HepG2 (cell line): ENCODE measurements around the gene HINT2. TPM values are rescaled to one million over a fixed set of nuclear protein-coding genes. Genes with fewer than 3 reads are reported as not detected.

Experiments used
- AGO1 ChIP-seq: fragments of 200-400 bp; formaldehyde crosslinking; IDR thresholded peaks from 2 replicates; pipeline ENCODE4 v1.6.1; 2017; ENCODE audit warnings: mild to moderate bottlenecking, low read depth, low read length, moderate library complexity; ENCODE audit not compliant: poor library complexity, severe bottlenecking
- ASH2L ChIP-seq: fragments of 300-600, 200-600 bp; sonication (generic); IDR thresholded peaks from 2 replicates; pipeline ENCODE4 v1.7.0; 2017; ENCODE audit warnings: low read depth, mild to moderate bottlenecking, moderate library complexity, mixed read lengths, low read length; ENCODE audit not compliant: insufficient read length
- CHD2 ChIP-seq: IDR thresholded peaks from 2 replicates; pipeline ENCODE4 v1.6.1; 2011; ENCODE audit warnings: low read depth, low read length, improper control_type of control experiment
- KLF11 ChIP-seq: IDR thresholded peaks from 2 replicates; pipeline ENCODE4 v1.6.1; 2016; ENCODE audit warnings: missing compliant biosample characterization
- KLF15 ChIP-seq: sonication (generic); formaldehyde crosslinking; IDR thresholded peaks from 2 replicates; pipeline ENCODE4 v1.8.1; 2023; ENCODE audit warnings: borderline replicate concordance, mild to moderate bottlenecking, inconsistent platforms, missing genetic modification reagents, mixed read lengths
- TRIM22 ChIP-seq: fragments of 450-650 bp; IDR thresholded peaks from 2 replicates; pipeline ENCODE4 v1.6.1; 2017
- YY1 ChIP-seq: IDR thresholded peaks from 2 replicates; pipeline ENCODE4 v1.6.1; 2011; ENCODE audit warnings: low read length, low read depth, moderate library complexity, mild to moderate bottlenecking; ENCODE audit not compliant: insufficient read depth, insufficient replicate concordance
- ZBTB40 ChIP-seq, 2 experiments: fragments of 450-650 bp in 1 of 2; sonication (generic) in 1 of 2; formaldehyde crosslinking in 1 of 2; IDR thresholded peaks; 2 replicates each; pipeline versions ENCODE4 v1.6.1 to v1.8.0; 2016 to 2022; ENCODE audit warnings: antibody characterized with exemption in 1 of 2, mild to moderate bottlenecking in 1 of 2, missing genetic modification reagents in 1 of 2
- ZFP36 ChIP-seq: fragments of 150-350 bp; IDR thresholded peaks from 2 replicates; pipeline ENCODE4 v1.6.1; 2018; ENCODE audit warnings: borderline replicate concordance, low read length, low read depth; ENCODE audit not compliant: partially characterized antibody
- ZFP90 ChIP-seq: sonication (generic); formaldehyde crosslinking; IDR thresholded peaks from 2 replicates; pipeline ENCODE4 v1.8.0; 2022; ENCODE audit warnings: missing genetic modification reagents, mild to moderate bottlenecking, inconsistent platforms, borderline replicate concordance
- ZNF225 ChIP-seq: sonication (generic); formaldehyde crosslinking; IDR thresholded peaks from 2 replicates; pipeline ENCODE4 v1.4.0; 2020; ENCODE audit warnings: mild to moderate bottlenecking, missing genetic modification reagents
- ZNF329 ChIP-seq: sonication (generic); formaldehyde crosslinking; IDR thresholded peaks from 2 replicates; pipeline ENCODE4 v1.9.0; 2021; ENCODE audit warnings: low read depth, mild to moderate bottlenecking, missing genetic modification reagents
- ZNF333 ChIP-seq: sonication (generic); formaldehyde crosslinking; IDR thresholded peaks from 2 replicates; pipeline ENCODE4 v1.4.0; 2020; ENCODE audit warnings: mild to moderate bottlenecking, missing genetic modification reagents, borderline replicate concordance
- ZNF512B ChIP-seq: sonication (generic); formaldehyde crosslinking; IDR thresholded peaks from 2 replicates; pipeline ENCODE4 v1.5.1; 2020; ENCODE audit warnings: missing genetic modification reagents, mild to moderate bottlenecking, borderline replicate concordance
- ZNF605 ChIP-seq: sonication (generic); formaldehyde crosslinking; IDR thresholded peaks from 2 replicates; pipeline ENCODE4 v1.8.0; 2022; ENCODE audit warnings: mild to moderate bottlenecking, missing genetic modification reagents
- polyA plus RNA-seq, 8 experiments: library from polyadenylated mRNA; depleted of rRNA in 3 of 8; stranded (reverse) in 7 of 8; unstranded in 1 of 8; fragments of >200 nt; fragmentation: Illumina TruSeq in 4 of 8; extraction: Trizol in 4 of 8; gene quantifications; 2 replicates each; pipeline versions ENCODE4 v1.2.1 to v1.2.3, GENCODE V29; 2011 to 2016; ENCODE audit warnings: low read depth in 4 of 8, missing spikeins in 1 of 8, mixed read lengths in 1 of 8; ENCODE audit not compliant: insufficient read depth in 1 of 8
- total RNA-seq, 5 experiments: library from RNA; depleted of rRNA; stranded (reverse); fragments of >200 nt; fragmentation: Illumina TruSeq; extraction: Trizol; gene quantifications; 2 replicates each; pipeline ENCODE4 v1.2.3, GENCODE V29; 2016; ENCODE audit warnings: low read depth in 1 of 5

HINT2 gene
- total and polyA plus RNA-seq, 2 of the 13 experiments (the other 11 are each of a cell fraction or from before 2014, with no cell fraction given) = 37.9 to 56.2 TPM

GRCh38 chr9:35814106-35814840, 569 bp downstream of the HINT2 start (continued):
- TF ChIP-seq ZNF512B (CRISPR knock-in tag) = no peak
- no peak for TF ChIP-seq ZNF329
- no peak for TF ChIP-seq ZNF225 (CRISPR knock-in tag)
- no peak for TF ChIP-seq ZFP90 (CRISPR knock-in tag)
- peak; percentile 19; the same call in 1 of the 2 replicates for TF ChIP-seq KLF11 (CRISPR knock-in tag)
- no peak for TF ChIP-seq YY1
- peak; percentile 36 for TF ChIP-seq ASH2L
- no peak for TF ChIP-seq AGO1
- TF ChIP-seq KLF15 (CRISPR knock-in tag) = no peak
- no peak; the same call in 1 of the 2 replicates for TF ChIP-seq ZNF605 (CRISPR knock-in tag)
- TF ChIP-seq ZBTB40 (IDR thresholded peaks at IDR 0.05) = no peak
- peak; percentile 45; the same call in 1 of the 2 replicates for TF ChIP-seq ZBTB40 (CRISPR knock-in tag; IDR thresholded peaks at IDR 0.05)
- no peak for TF ChIP-seq ZFP36
- TF ChIP-seq ZNF333 (CRISPR knock-in tag) = peak; percentile 28; the same call in 1 of the 2 replicates
- TF ChIP-seq TRIM22 = no peak
- no peak for TF ChIP-seq CHD2
